Fibroblast of the aortic adventitia (primary cell): Measurements from ENCODE around the gene TYW5. TPM values are rescaled to one million over a fixed set of nuclear protein-coding genes. Genes with fewer than 3 reads are reported as not detected.

Source experiments
- DNase-seq: peaks from one replicate; pipeline ENCODE4 v3.0.0-alpha.2; 2010; ENCODE audit warnings: low read depth
- H3K4me3 ChIP-seq: 2 replicates; pipeline ENCODE4 v1.5.1; 2011; ENCODE audit warnings: low read depth, mild to moderate bottlenecking, control low read depth, low read length, moderate library complexity
- CTCF ChIP-seq: IDR thresholded peaks from 2 replicates; pipeline ENCODE4 v1.5.1; 2011; ENCODE audit warnings: mild to moderate bottlenecking, low read length, control low read depth, inconsistent platforms; ENCODE audit not compliant: insufficient read depth
- total RNA-seq: library from RNA; depleted of rRNA; stranded (reverse); fragments of >200 nt; gene quantifications from 2 replicates; pipeline ENCODE4 v1.2.3, GENCODE V29; 2012; ENCODE audit warnings: low replicate concordance

Gene TYW5, protein sequence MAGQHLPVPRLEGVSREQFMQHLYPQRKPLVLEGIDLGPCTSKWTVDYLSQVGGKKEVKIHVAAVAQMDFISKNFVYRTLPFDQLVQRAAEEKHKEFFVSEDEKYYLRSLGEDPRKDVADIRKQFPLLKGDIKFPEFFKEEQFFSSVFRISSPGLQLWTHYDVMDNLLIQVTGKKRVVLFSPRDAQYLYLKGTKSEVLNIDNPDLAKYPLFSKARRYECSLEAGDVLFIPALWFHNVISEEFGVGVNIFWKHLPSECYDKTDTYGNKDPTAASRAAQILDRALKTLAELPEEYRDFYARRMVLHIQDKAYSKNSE
- total RNA-seq, result 7.8 and 8.3 TPM in 2 replicates

DNA sequence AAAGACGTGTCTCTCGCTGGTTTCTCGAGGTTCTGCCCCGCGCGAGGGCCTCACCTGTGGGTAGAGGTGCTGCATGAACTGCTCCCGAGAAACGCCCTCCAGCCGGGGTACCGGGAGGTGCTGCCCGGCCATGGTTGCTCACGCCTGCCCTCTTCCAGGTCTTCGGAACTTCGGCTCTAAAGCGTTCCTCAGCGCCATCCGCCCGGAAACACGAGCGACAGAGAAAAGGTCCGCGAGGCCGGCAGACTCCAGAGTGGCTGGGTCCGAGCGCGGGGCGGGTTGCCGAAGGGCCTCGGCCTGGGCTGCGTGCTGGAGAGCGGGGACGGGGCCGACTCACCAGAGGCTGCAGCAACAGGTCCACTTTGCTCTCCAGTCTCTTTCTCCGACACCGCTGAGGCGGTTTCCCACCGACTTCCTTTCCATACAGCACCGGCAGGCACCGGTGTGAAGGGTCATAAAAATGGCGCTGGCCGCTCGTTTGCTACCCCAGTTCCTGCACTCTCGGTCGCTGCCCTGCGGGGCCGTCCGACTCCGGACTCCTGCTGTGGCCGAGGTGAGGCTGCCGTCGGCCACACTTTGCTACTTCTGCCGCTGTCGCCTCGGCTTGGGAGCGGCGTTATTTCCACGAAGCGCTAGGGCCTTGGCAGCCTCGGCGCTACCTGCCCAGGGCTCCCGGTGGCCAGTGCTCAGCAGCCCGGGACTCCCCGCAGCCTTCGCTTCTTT lies at the start of gene TYW5, which contains the start of gene MAIP1:
TSS of gene TYW5 (minus strand) at position 153 of the 723 bp plus-strand sequence. CDS start at position 132, 21 bp downstream.
TSS of gene MAIP1 (plus strand) at position 244 of the 723 bp plus-strand sequence. CDS start at position 461, 217 bp downstream.
- DNase-seq, result peak; percentile 87
- peak within 1 kb of the TSS; percentile 79 for H3K4me3 ChIP-seq
- peak; percentile 35 for TF ChIP-seq CTCF

DNA sequence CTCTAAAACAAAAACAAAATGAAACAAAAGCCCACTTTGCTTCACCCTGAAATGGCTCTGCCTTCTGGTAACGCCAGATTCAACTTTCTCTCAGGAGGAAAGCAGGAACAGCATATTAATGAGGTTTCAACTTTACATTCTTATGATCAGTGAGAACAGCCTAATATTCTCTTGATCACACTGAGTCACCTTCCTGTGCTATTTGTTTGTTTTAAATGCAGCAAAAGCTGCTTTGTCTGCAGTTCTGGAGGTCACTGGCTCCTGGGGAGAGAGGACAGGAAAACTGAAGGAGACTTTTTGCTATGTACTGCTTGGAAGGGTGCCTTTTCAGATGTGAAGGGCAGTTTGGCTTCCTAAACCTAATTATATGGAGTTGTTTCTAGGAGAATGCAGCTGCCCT lies 48.2 kb upstream of the TYW5 start:
- TF ChIP-seq CTCF, result no peak
- DNase-seq, result no peak
- H3K4me3 ChIP-seq, result no peak overlapping the region

DNA sequence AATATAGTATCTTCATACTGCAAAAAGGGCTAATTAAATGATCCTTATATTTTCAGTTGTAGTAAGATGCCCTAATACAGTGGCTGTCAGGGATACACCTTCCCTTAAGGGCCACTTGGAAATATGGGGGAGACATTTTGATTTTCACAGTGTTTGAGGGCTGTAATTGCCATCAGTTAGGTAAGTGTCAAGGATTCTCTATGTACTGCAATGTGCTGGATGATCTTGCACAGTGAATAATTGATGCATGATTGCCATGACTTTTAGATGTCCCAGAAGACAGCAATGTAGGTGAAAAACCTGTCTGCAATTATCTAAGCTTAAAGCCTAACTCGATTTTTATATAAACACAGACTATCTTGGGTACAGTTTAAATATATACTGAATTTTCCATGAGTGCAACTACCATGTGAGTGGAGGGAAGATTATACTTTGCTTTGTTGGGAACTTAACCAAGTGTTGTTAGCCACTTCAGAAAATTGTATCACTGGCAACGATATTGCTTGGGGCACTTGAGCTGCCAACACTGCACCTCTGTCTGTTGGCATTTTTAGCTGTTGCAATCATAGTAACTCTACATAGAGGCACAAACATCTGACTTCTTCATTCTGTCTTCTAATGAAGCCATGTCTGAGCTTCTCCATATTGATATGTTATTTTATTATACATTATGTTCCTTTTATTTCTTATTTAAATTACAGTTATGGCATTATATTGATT lies 45.3 kb upstream of the TYW5 start:
- TF ChIP-seq CTCF, result no peak
- no peak overlapping the region for H3K4me3 ChIP-seq
- DNase-seq, result no peak

DNA sequence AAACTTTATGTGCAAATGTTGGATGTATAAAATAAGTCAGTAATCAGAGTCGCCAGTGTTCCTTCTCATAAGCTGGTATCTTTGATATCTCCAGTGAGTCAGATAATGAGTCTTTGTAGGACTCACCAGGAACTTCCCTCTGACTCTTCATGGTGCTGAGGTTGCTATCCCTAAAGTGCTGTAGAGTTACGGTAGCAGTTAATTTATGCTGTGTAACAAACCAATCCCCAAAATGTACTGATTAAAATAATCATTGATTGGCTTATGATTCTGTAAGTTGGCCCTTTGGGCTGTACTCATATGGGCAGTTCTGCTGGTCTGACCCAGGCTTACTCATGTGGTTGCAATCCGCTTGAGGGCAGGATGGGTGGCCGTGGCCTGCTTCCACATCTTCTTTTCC lies 43.9 kb upstream of the TYW5 start:
- H3K4me3 ChIP-seq, result no peak overlapping the region
- no peak for DNase-seq
- TF ChIP-seq CTCF, result no peak

DNA sequence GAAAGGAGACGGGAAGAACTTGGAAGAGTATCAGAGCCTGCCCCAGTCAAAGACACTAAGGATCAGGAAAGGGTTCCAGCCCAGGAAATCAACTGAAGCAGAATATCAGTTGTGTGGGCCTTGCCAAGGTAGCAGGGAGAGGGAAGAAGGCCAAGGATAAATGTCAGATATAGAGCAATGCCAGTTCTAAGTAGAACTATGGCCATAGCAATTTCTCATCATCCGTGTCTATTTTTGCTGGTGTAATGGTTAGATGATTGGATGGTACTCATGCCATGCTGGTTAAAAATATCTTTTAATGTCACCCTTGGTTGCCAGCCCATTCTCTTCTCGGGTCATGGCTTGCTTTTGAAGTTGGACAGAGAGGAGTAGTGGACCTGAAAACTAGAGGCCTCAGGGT lies 42.0 kb upstream of the TYW5 start:
- DNase-seq, result no peak
- H3K4me3 ChIP-seq, result no peak overlapping the region
- no peak for TF ChIP-seq CTCF

- no peak for DNase-seq
- H3K4me3 ChIP-seq, result no peak overlapping the region
- TF ChIP-seq CTCF, result no peak
These were observed 39.6 kb upstream of the TYW5 start for GRCh38 chr2:199994896-199995295.
